Uterus (tissue), 4 donors: ENCODE data around the gene SLC44A2. TPM values are rescaled to one million over a fixed set of nuclear protein-coding genes. Genes with fewer than 3 reads are reported as not detected.
"Not testable (repeated sequence)": the region's sequence is repeated elsewhere in the genome, so short reads cannot be mapped to it uniquely, and the experiment has no call there.

Experiments
- DNase-seq, 2 donors: peaks; one replicate each; pipeline ENCODE4 v3.0.0-alpha.2; 2019 to 2020
- H3K27ac ChIP-seq, 2 donors: fragments of 200-600 bp; sonication (generic); 1 replicate in 1 of 2; 2 replicates in 1 of 2; pipeline ENCODE4 v1.5.1; 2016 to 2018
- H3K27me3 ChIP-seq, 2 donors: fragments of 200-600 bp; sonication (generic); one replicate each; pipeline ENCODE4 v1.5.1; 2018 to 2019; ENCODE audit warnings: control low read depth in 1 of 2
- H3K36me3 ChIP-seq, 2 donors: fragments of 200-600 bp; sonication (generic); one replicate each; pipeline ENCODE4 v1.5.1; 2019; ENCODE audit warnings: control low read depth in 1 of 2
- H3K4me1 ChIP-seq, 2 donors: fragments of 200-600 bp; sonication (generic); one replicate each; pipeline ENCODE4 v1.5.1; 2018 to 2019; ENCODE audit warnings: control low read depth in 1 of 2
- H3K4me3 ChIP-seq, 2 donors: fragments of 200-600 bp; sonication (generic); 1 replicate in 1 of 2; 2 replicates in 1 of 2; pipeline ENCODE4 v1.5.1; 2018 to 2019; ENCODE audit warnings: mild to moderate bottlenecking in 1 of 2
- H3K9me3 ChIP-seq, 2 donors: fragments of 200-600 bp; sonication (generic); one replicate each; pipeline ENCODE4 v1.5.1; 2019; ENCODE audit warnings: control low read depth in 1 of 2
- CTCF ChIP-seq, 4 experiments: fragments of 200-600 bp in 2 of 4; fragments of 450-650 bp in 2 of 4; sonication (generic) in 2 of 4; IDR thresholded peaks; one replicate each; pipeline ENCODE4 v1.5.1; 2016 to 2019; ENCODE audit warnings: antibody characterized with exemption in 4 of 4, mild to moderate bottlenecking in 2 of 4, moderate library complexity in 1 of 4
- POLR2A ChIP-seq, 2 donors: fragments of 450-650 bp; IDR thresholded peaks; one replicate each; pipeline ENCODE4 v1.6.1; 2016; ENCODE audit warnings: antibody characterized with exemption in 2 of 2, mild to moderate bottlenecking in 1 of 2, moderate library complexity in 1 of 2
- intact Hi-C: fragments of 100-400 bp; cut with DNase I; formaldehyde crosslinking; loops from one replicate; pipeline ENCODE4 v1.15.1; 2023; ENCODE audit warnings: low total_unique reads
- total RNA-seq, 4 donors: library from RNA; depleted of rRNA in 3 of 4; stranded (reverse); fragments of >200 nt in 3 of 4; gene quantifications; one replicate each; pipeline versions ENCODE4 v1.1.0 to v1.2.4, GENCODE V29; 2014 to 2023
- donor health status: DM: yes; HTN: yes; CAD: no.

SLC44A2 gene
- total RNA-seq, 4 donors from 2014 or later = 38.5 to 107 (median 65.8) TPM

GRCh38 chr19:10661946-10662345, 36.6 kb downstream of the SLC44A2 start:
- H3K27me3 ChIP-seq = no peaks in the 10 kb centered on the region
- no peak for DNase-seq
- H3K9me3 ChIP-seq = no peaks in the 10 kb centered on the region
- peaks cover 7 to 17% of the 10 kb centered on the region in 2 donors for H3K4me1 ChIP-seq
- intact Hi-C loops = no loop called here
- TF ChIP-seq CTCF (IDR thresholded peaks at IDR 0.05) (no peak), POLR2A (IDR thresholded peaks at IDR 0.05) (no peak)
- no peak overlapping the region for H3K4me3 ChIP-seq
- no peaks in the 10 kb centered on the region for H3K36me3 ChIP-seq
- no peak overlapping the region for H3K27ac ChIP-seq

GRCh38 chr19:10662384-10663251, 37.3 kb downstream of the SLC44A2 start:
- TF ChIP-seq POLR2A (IDR thresholded peaks at IDR 0.05) (no peak), CTCF (IDR thresholded peaks at IDR 0.05) (no peak)
- no peaks in the 10 kb centered on the region for H3K36me3 ChIP-seq
- DNase-seq = no peak
- intact Hi-C loops = no loop called here
- H3K27ac ChIP-seq = no peak overlapping the region
- no peaks in the 10 kb centered on the region for H3K27me3 ChIP-seq
- H3K4me1 ChIP-seq = peaks cover 7 to 17% of the 10 kb centered on the region in 2 donors
- H3K4me3 ChIP-seq = no peak overlapping the region
- H3K9me3 ChIP-seq = no peaks in the 10 kb centered on the region

- H3K27ac ChIP-seq, H3K9me3 ChIP-seq, intact Hi-C loops, H3K4me3 ChIP-seq, H3K36me3 ChIP-seq, H3K27me3 ChIP-seq, DNase-seq: not testable (repeated sequence)
- peaks cover 7 to 17% of the 10 kb centered on the region in 2 donors for H3K4me1 ChIP-seq
These were observed 37.9 kb downstream of the SLC44A2 start for GRCh38 chr19:10663252-10663563.

- Histone ChIP-seq H3K9me3 (no peaks in the 10 kb centered on the region), H3K27ac (no peak overlapping the region), H3K27me3 (no peaks in the 10 kb centered on the region), H3K4me1 (peaks cover 0 to 10% of the 10 kb centered on the region in 2 donors), H3K4me3 (no peak overlapping the region), H3K36me3 (no peaks in the 10 kb centered on the region)
- intact Hi-C loops = no loop called here
- TF ChIP-seq POLR2A (IDR thresholded peaks at IDR 0.05) (no peak), CTCF (IDR thresholded peaks at IDR 0.05) (no peak)
- no peak for DNase-seq
These were observed 42.5 kb downstream of the SLC44A2 start for GRCh38 chr19:10667867-10668266.

GRCh38 chr19:10669246-10669645, 43.9 kb downstream of the SLC44A2 start:
- TF ChIP-seq POLR2A (IDR thresholded peaks at IDR 0.05) (no peak), CTCF (IDR thresholded peaks at IDR 0.05) (no peak)
- H3K4me3 ChIP-seq = no peak overlapping the region
- peaks cover 0 to 4% of the 10 kb centered on the region in 2 donors for H3K4me1 ChIP-seq
- no peak for DNase-seq
- intact Hi-C loops = no loop called here
- H3K27me3 ChIP-seq = no peaks in the 10 kb centered on the region
- no peaks in the 10 kb centered on the region for H3K9me3 ChIP-seq
- no peaks in the 10 kb centered on the region for H3K36me3 ChIP-seq
- no peak overlapping the region for H3K27ac ChIP-seq
